ENCODE data around the gene CWC25. TPM values are rescaled to one million over a fixed set of nuclear protein-coding genes. Genes with fewer than 3 reads are reported as not detected.

CWC25 gene
- total RNA-seq, 1 experiment from 2014 or later = 14.1 TPM

GRCh38 chr17:38872027-38872511, 46.9 kb upstream of the CWC25 start:
- no TSS peak for BruUV-seq (replicated peaks)
- no peaks in the 10 kb centered on the region for H3K27me3 ChIP-seq (replicated peaks; ENCODE audit: insufficient read depth, low read depth, low read length, poor library complexity)
- H3K9me3 ChIP-seq (ENCODE audit: low read depth, low read length, poor library complexity, severe bottlenecking) = no peaks in the 10 kb centered on the region
- ChIA-PET CTCF (no interaction called here), POLR2A (ENCODE audit: low non-redundant PET) (no interaction called here)
- H3K4me1 ChIP-seq (ENCODE audit: insufficient read depth, low read length, poor library complexity, severe bottlenecking) = peaks cover 35% of the 10 kb centered on the region
- intact Hi-C loops (cut with micrococcal nuclease; ENCODE audit: unreplicated experiment) = no loop called here
- H3K27ac ChIP-seq (ENCODE audit: low read depth, low read length, poor library complexity, severe bottlenecking) = no peak overlapping the region
- no peaks in the 10 kb centered on the region for H3K36me3 ChIP-seq (ENCODE audit: insufficient read depth, low read length, poor library complexity, severe bottlenecking)
- DNase-seq (ENCODE audit: low spot score) = no peak
- peak overlapping the region; percentile 89 for H3K4me3 ChIP-seq (ENCODE audit: low read depth, low read length, poor library complexity, severe bottlenecking)
- TF ChIP-seq, protein P1, sequence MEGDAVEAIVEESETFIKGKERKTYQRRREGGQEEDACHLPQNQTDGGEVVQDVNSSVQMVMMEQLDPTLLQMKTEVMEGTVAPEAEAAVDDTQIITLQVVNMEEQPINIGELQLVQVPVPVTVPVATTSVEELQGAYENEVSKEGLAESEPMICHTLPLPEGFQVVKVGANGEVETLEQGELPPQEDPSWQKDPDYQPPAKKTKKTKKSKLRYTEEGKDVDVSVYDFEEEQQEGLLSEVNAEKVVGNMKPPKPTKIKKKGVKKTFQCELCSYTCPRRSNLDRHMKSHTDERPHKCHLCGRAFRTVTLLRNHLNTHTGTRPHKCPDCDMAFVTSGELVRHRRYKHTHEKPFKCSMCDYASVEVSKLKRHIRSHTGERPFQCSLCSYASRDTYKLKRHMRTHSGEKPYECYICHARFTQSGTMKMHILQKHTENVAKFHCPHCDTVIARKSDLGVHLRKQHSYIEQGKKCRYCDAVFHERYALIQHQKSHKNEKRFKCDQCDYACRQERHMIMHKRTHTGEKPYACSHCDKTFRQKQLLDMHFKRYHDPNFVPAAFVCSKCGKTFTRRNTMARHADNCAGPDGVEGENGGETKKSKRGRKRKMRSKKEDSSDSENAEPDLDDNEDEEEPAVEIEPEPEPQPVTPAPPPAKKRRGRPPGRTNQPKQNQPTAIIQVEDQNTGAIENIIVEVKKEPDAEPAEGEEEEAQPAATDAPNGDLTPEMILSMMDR (conservative IDR thresholded peaks at IDR 0.05; ENCODE audit: low read depth, low read length) = no peak
- no peak for TF ChIP-seq EZH2 (IDR thresholded peaks at IDR 0.05; ENCODE audit: borderline replicate concordance, low read depth, low read length, poor library complexity, severe bottlenecking)

DNA sequence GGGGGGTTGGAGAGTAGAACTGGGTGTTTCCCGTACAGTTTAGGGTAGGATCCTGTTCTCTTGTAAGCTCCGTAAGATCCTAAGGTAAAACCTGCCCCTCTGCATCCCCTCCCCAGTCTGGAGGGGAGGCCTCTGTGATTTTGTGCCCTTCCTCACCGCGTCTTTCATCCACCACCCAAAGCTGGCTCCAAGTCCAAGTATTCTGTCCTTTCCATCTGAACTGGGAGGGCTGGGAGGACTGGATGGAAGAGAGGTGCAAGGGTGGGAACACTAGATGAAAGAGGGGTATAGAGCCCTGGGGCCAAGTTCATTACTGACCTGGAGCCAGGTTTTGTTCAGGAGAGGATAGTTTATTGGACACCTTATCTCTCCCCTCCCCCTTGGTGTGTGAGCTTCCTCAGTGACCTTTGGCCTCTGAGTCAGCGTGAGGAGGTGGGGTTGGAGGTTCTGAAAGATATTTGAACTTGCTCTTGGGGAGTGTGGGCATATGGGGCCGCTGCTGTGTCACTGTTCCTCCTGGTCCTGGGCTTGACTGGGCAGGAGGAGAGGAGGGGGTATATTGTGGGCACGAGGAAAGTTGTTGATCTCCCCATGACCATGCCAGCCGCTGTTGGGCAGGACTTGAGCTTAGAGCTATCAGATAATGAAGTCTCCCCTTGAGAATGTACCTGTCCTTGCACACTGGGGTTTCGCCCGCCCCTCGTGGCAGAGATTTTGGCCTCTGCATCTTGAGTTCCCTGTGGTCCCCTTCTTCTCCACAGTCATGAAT, 46.3 kb upstream of the CWC25 start:
- POLR2A ChIA-PET (ENCODE audit: low non-redundant PET) = interaction anchor here (1.1 kb wide), 1 partner anchor 18 kb away, joined by 4 read pairs; the partner anchor contains the start of gene RPL23
- H3K9me3 ChIP-seq (ENCODE audit: low read depth, low read length, poor library complexity, severe bottlenecking) = no peaks in the 10 kb centered on the region
- peak overlapping the region; percentile 89 for H3K4me3 ChIP-seq (ENCODE audit: low read depth, low read length, poor library complexity, severe bottlenecking)
- DNase-seq (ENCODE audit: low spot score) = peak; percentile 28
- BruUV-seq (replicated peaks) = TSS peak; percentile 28
- TF ChIP-seq EZH2 (IDR thresholded peaks at IDR 0.05; ENCODE audit: borderline replicate concordance, low read depth, low read length, poor library complexity, severe bottlenecking) = no peak
- TF ChIP-seq, protein P1 (conservative IDR thresholded peaks at IDR 0.05; ENCODE audit: low read depth, low read length) = no peak
- H3K36me3 ChIP-seq (ENCODE audit: insufficient read depth, low read length, poor library complexity, severe bottlenecking) = no peaks in the 10 kb centered on the region
- peak overlapping the region; percentile 47 for H3K27ac ChIP-seq (ENCODE audit: low read depth, low read length, poor library complexity, severe bottlenecking)
- no peaks in the 10 kb centered on the region for H3K27me3 ChIP-seq (replicated peaks; ENCODE audit: insufficient read depth, low read depth, low read length, poor library complexity)
- CTCF ChIA-PET = interaction anchor here (0.6 kb wide), 1 partner anchor 205 kb away, joined by 5 read pairs; no protein-coding TSS in a partner anchor
- intact Hi-C loops (cut with micrococcal nuclease; ENCODE audit: unreplicated experiment) = no loop called here
- H3K4me1 ChIP-seq (ENCODE audit: insufficient read depth, low read length, poor library complexity, severe bottlenecking) = peaks cover 34% of the 10 kb centered on the region

DNA sequence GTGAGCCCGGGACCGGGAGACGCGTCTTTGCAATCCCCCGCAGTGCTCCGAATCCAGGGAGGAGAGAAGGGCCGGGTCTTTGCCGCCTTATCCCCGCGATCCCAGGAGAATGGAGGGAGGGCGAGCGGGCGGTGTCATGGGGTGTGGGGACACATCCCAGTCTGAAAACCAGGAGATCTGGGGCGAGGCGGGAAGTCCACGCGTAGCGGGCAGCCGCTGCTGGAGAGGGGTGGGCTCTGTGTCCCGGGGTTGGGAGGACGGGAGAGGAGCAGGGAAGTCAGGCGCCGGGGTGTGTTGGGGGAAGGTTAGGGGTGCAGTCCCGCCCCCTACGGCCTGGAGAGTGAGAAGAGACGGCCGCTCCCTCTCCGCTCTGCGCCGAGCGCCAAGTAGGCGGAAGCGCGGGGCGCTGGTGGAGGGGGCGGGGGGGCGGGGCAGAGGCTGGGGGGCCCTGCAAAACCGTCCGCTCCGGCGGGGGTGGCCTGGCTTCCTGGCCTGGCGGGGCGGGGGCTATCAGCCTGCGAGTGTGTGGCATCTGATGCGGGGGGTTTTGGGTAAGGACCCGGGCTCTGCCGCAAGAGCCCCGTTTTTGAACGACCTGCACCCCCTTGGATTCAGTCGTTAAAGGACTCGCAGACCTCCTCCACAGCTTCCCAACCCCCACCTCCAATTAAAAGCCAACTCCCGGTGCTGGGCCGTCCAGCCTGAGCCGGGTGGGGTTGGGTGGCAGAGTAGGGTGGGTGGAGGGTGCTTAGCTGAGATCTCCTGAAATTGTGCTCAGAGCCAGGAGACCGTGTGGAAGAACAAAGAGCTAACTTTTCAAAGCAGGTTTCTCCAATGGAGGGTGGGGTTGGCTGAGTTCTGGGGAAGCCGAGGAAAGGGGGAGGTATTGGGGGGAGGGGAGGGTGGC, 45.4 kb upstream of the CWC25 start:
- Histone ChIP-seq H3K4me1 (ENCODE audit: insufficient read depth, low read length, poor library complexity, severe bottlenecking) (peaks cover 29% of the 10 kb centered on the region), H3K9me3 (ENCODE audit: low read depth, low read length, poor library complexity, severe bottlenecking) (no peaks in the 10 kb centered on the region), H3K4me3 (ENCODE audit: low read depth, low read length, poor library complexity, severe bottlenecking) (peak overlapping the region; percentile 89), H3K27me3 (replicated peaks; ENCODE audit: insufficient read depth, low read depth, low read length, poor library complexity) (no peaks in the 10 kb centered on the region), H3K36me3 (ENCODE audit: insufficient read depth, low read length, poor library complexity, severe bottlenecking) (no peaks in the 10 kb centered on the region), H3K27ac (ENCODE audit: low read depth, low read length, poor library complexity, severe bottlenecking) (peak overlapping the region; percentile 85)
- ChIA-PET CTCF (no interaction called here), POLR2A (ENCODE audit: low non-redundant PET) (interaction anchor here (1.1 kb wide), 1 partner anchor 17 kb away, joined by 4 read pairs; the partner anchor contains the start of gene RPL23)
- BruUV-seq (replicated peaks) = no TSS peak
- peak; percentile 42 for DNase-seq (ENCODE audit: low spot score)
- intact Hi-C loops (cut with micrococcal nuclease; ENCODE audit: unreplicated experiment) = no loop called here
- TF ChIP-seq, protein P1 (conservative IDR thresholded peaks at IDR 0.05; ENCODE audit: low read depth, low read length) = no peak
- TF ChIP-seq EZH2 (IDR thresholded peaks at IDR 0.05; ENCODE audit: borderline replicate concordance, low read depth, low read length, poor library complexity, severe bottlenecking) = no peak
